Endothelial cell of umbilical vein (primary cell): Measurements from ENCODE around the gene ASB1. TPM values are rescaled to one million over a fixed set of nuclear protein-coding genes. Genes with fewer than 3 reads are reported as not detected.

Source experiments
- BruUV-seq: library from RNA; stranded (reverse); fragments of 400-500 nt; replicated peaks from 2 replicates; lab custom pipeline; 2021; lab: Mats Ljungman, UMichigan
- CTCF ChIA-PET: fragments of 300-600, 350-600 bp; sonication (Branson Sonifier 250); formaldehyde crosslinking; loops from one replicate; lab custom pipeline; 2021; ENCODE audit warnings: antibody characterized with exemption, inconsistent platforms; lab: Charles Lee
- POLR2A ChIA-PET: fragments of 300-600, 350-600 bp; sonication (Branson Sonifier 250); formaldehyde crosslinking; loops from one replicate; lab custom pipeline; 2021; ENCODE audit warnings: antibody characterized with exemption, inconsistent platforms; lab: Charles Lee
- DNase-seq: peaks from one replicate; pipeline ENCODE4 v3.0.0-alpha.2; 2011; ENCODE audit warnings: low read depth, low spot score
- FAIRE-seq: peaks from 2 replicates; lab custom pipeline; 2011; peaks lifted over from hg19 to GRCh38; lab: Jason Lieb, UNC
- H2AFZ ChIP-seq: 2 replicates; pipeline ENCODE4 v1.6.0; 2012; ENCODE audit warnings: low read depth, low read length, control low read depth, inconsistent platforms
- H3K27ac ChIP-seq: 2 replicates; pipeline ENCODE4 v1.5.1; 2011; ENCODE audit warnings: low read depth, mild to moderate bottlenecking, control low read depth, low read length, moderate library complexity; ENCODE audit not compliant: insufficient read depth
- H3K27me3 ChIP-seq, 2 experiments: 2 replicates each; pipeline versions ENCODE4 v1.6.0 to v1.6.1; 2011; ENCODE audit warnings: low read length in 2 of 2, mixed read lengths in 1 of 2; ENCODE audit not compliant: control insufficient read depth in 2 of 2, insufficient read depth in 2 of 2
- H3K36me3 ChIP-seq, 2 experiments: 2 replicates in 1 of 2; 3 replicates in 1 of 2; pipeline ENCODE4 v1.5.1; 2011; ENCODE audit warnings: low read length in 2 of 2, mild to moderate bottlenecking in 1 of 2, moderate library complexity in 1 of 2; ENCODE audit not compliant: control insufficient read depth in 2 of 2, insufficient read depth in 2 of 2; ENCODE audit errors: extremely low read depth in 1 of 2
- H3K4me1 ChIP-seq: 3 replicates; pipeline ENCODE4 v1.5.1; 2011; ENCODE audit warnings: mild to moderate bottlenecking, low read length; ENCODE audit not compliant: control insufficient read depth, insufficient read depth; ENCODE audit errors: extremely low read depth
- H3K4me2 ChIP-seq: 2 replicates; pipeline ENCODE4 v1.6.1; 2011; ENCODE audit warnings: low read length, control low read depth, mixed read lengths; ENCODE audit not compliant: insufficient read depth
- H3K4me3 ChIP-seq, 3 experiments: fragments of 200-600 bp in 1 of 3; sonication (generic), shearing (Covaris generic) in 1 of 3; replicated peaks in 1 of 3; 2 replicates each; pipeline ENCODE4 v1.5.1; 2011 to 2016; ENCODE audit warnings: control low read depth in 3 of 3, low read length in 3 of 3, mild to moderate bottlenecking in 2 of 3, inconsistent platforms in 1 of 3, low read depth in 1 of 3, moderate library complexity in 1 of 3; ENCODE audit not compliant: insufficient read depth in 1 of 3
- H3K79me2 ChIP-seq: 2 replicates; pipeline ENCODE4 v1.6.0; 2012; ENCODE audit warnings: low read length, inconsistent platforms; ENCODE audit not compliant: control insufficient read depth, insufficient read depth
- H3K9ac ChIP-seq: replicated peaks from 2 replicates; pipeline ENCODE3; 2011; ENCODE audit warnings: low read length, control low read depth; ENCODE audit not compliant: insufficient read depth; ENCODE audit errors: extremely low read depth
- H3K9me1 ChIP-seq: replicated peaks from 3 replicates; pipeline ENCODE4 v1.6.0; 2011; ENCODE audit warnings: mild to moderate bottlenecking, low read length; ENCODE audit not compliant: control insufficient read depth, insufficient read depth; ENCODE audit errors: extremely low read depth
- H3K9me3 ChIP-seq: replicated peaks from 2 replicates; pipeline ENCODE4 v1.5.1; 2012; ENCODE audit warnings: low read length, inconsistent platforms; ENCODE audit not compliant: control insufficient read depth, insufficient read depth
- H4K20me1 ChIP-seq: replicated peaks from 2 replicates; pipeline ENCODE3; 2011; ENCODE audit warnings: mild to moderate bottlenecking, low read length; ENCODE audit not compliant: control insufficient read depth, insufficient read depth; ENCODE audit errors: extremely low read depth
- EZH2 ChIP-seq: IDR thresholded peaks from 2 replicates; pipeline ENCODE4 v1.6.1; 2012; ENCODE audit warnings: borderline replicate concordance, low read depth, mild to moderate bottlenecking, moderate library complexity, low read length, inconsistent platforms; ENCODE audit not compliant: severe bottlenecking
- FOS ChIP-seq: IDR thresholded peaks from 2 replicates; pipeline ENCODE4 v1.6.1; 2011; ENCODE audit warnings: mild to moderate bottlenecking, low read length, moderate library complexity, borderline replicate concordance; ENCODE audit not compliant: insufficient read depth
- GATA2 ChIP-seq: IDR thresholded peaks from 2 replicates; pipeline ENCODE4 v1.7.0; 2011; ENCODE audit warnings: low read depth, mild to moderate bottlenecking, moderate library complexity, mixed read lengths, low read length; ENCODE audit not compliant: insufficient read length, insufficient read depth
- JUN ChIP-seq: IDR thresholded peaks from 2 replicates; pipeline ENCODE4 v1.6.1; 2011; ENCODE audit warnings: borderline replicate concordance, low read depth; ENCODE audit not compliant: insufficient read length, insufficient read depth
- MYC ChIP-seq: IDR thresholded peaks from one replicate; pipeline ENCODE4 v1.6.1; 2011; ENCODE audit warnings: mild to moderate bottlenecking, low read depth, low read length
- POLR2A ChIP-seq: IDR thresholded peaks from 2 replicates; pipeline ENCODE4 v1.6.1; 2012; ENCODE audit warnings: low read depth, mild to moderate bottlenecking, control low read depth, low read length
- POLR2AphosphoS5 ChIP-seq: IDR thresholded peaks from 2 replicates; pipeline ENCODE4 v1.6.1; 2012; ENCODE audit warnings: low read depth, mild to moderate bottlenecking, control low read depth, low read length, moderate library complexity; ENCODE audit not compliant: insufficient read depth
- dilution Hi-C: fragments of 300-500 bp; cut with MboI; formaldehyde crosslinking; loops from one replicate; pipeline ENCODE4 v1.15.0; 2019; ENCODE audit warnings: low sequenced_read_pairs; ENCODE audit not compliant: extremely low pct_ligation_motif_present
- intact Hi-C: fragments of 100-400 bp; cut with micrococcal nuclease; formaldehyde crosslinking; loops from one replicate; pipeline ENCODE4 v1.10.0; 2022
- polyA plus RNA-seq, 4 experiments: library from polyadenylated mRNA; depleted of rRNA in 3 of 4; stranded (reverse) in 3 of 4; unstranded in 1 of 4; fragments of >200 nt; gene quantifications; 2 replicates each; pipeline versions ENCODE4 v1.2.1 to v1.2.3, GENCODE V29; 2011 to 2012; ENCODE audit warnings: missing spikeins in 1 of 4
- total RNA-seq: library from RNA; stranded (reverse); gene quantifications from 2 replicates; pipeline ENCODE4 v1.2.3, GENCODE V29; 2021
- TF ChIP-seq, protein P1 (sequence below), 2 donors: IDR thresholded peaks; 1 replicate in 1 of 2; 2 replicates in 1 of 2; pipeline ENCODE4 v1.5.1; 2011; ENCODE audit warnings: low read length in 2 of 2, mild to moderate bottlenecking in 2 of 2, moderate library complexity in 2 of 2, control low read depth in 1 of 2, inconsistent platforms in 1 of 2, low read depth in 1 of 2; ENCODE audit not compliant: insufficient read depth in 1 of 2; ENCODE audit errors: extremely low read depth in 1 of 2
- TF ChIP-seq, protein P2 (sequence below): IDR thresholded peaks from 2 replicates; pipeline ENCODE4 v1.6.1; 2011; ENCODE audit not compliant: insufficient read depth, insufficient read length

ASB1 gene
- total and polyA plus RNA-seq, 2 donors (not counting 3 experiments of a cell fraction or from before 2014, with no cell fraction given), result 12.3 to 16.2 TPM

DNA sequence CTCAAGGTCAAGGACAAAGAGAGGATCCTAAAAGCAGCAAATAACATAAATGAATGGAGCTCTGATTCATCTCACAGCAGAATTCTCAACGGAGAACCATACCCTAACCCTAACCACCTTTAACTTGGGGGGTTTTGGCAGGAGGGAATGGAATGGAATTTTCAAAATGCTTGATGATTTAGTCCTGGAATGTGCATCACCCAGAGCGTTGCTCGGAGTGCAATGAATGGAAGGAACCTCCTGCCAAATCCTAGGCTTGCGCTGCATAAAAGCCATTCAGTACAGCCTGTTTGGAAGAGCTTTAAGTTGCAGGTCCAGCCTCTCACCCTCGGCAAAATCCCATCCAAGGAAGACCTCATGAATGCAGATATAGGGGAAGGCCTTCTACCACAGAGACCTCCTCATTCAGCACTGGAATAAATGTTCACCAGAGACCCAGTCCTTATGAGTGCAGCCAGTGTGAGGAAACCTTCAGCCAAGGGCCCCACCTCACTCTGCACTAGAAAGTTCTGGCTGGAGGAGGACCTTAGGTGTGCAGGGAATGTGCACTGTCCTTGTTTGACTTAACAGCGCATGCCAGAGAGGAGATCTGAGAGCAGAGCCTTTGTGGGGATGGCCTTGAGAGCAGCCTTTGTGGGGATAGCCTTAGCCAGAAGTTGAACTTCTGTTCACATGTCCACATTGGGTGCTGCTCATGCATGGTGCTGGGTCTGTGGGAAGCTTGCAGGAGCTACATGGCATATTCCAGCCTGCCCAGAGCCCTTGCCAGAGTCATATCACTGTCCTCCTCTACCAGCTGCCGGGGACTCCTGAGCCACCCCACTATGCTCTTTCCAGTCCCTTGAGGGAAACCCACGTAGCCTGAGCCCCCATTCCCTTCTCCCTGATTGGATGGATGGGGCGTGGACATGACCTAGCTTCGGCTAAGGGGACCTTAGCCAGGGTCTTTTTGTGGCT lies 30.5 kb downstream of the ASB1 start:
- CTCF ChIA-PET, result interaction anchor here (0.6 to 7.0 kb wide), 4 partner anchors 20 to 128 kb away, joined by 3 to 104 read pairs (median 4); no protein-coding TSS in a partner anchor
- no TSS peak for BruUV-seq
- FAIRE-seq, result no peak

GRCh38 chr2:238457927-238458324 lies 31.2 kb downstream of the ASB1 start:
- Histone ChIP-seq H3K36me3 (no peaks in the 10 kb centered on the region), H3K4me3 (no peak overlapping the region), H3K79me2 (no peaks in the 10 kb centered on the region), H4K20me1 (no peaks in the 10 kb centered on the region), H3K4me2 (no peak overlapping the region), H3K9me1 (no peaks in the 10 kb centered on the region), H3K27me3 (peaks cover 0 to 2% of the 10 kb centered on the region in 2 experiments), H3K9ac (no peak overlapping the region), H3K4me1 (no peaks in the 10 kb centered on the region), H2AFZ (no peak overlapping the region), H3K9me3 (no peaks in the 10 kb centered on the region), H3K27ac (no peak overlapping the region)
- FAIRE-seq, result no peak
- TF ChIP-seq MYC (no peak), EZH2 (no peak), POLR2A (no peak), FOS (no peak), POLR2AphosphoS5 (no peak), GATA2 (no peak), JUN (no peak)
- TF ChIP-seq, protein P1, sequence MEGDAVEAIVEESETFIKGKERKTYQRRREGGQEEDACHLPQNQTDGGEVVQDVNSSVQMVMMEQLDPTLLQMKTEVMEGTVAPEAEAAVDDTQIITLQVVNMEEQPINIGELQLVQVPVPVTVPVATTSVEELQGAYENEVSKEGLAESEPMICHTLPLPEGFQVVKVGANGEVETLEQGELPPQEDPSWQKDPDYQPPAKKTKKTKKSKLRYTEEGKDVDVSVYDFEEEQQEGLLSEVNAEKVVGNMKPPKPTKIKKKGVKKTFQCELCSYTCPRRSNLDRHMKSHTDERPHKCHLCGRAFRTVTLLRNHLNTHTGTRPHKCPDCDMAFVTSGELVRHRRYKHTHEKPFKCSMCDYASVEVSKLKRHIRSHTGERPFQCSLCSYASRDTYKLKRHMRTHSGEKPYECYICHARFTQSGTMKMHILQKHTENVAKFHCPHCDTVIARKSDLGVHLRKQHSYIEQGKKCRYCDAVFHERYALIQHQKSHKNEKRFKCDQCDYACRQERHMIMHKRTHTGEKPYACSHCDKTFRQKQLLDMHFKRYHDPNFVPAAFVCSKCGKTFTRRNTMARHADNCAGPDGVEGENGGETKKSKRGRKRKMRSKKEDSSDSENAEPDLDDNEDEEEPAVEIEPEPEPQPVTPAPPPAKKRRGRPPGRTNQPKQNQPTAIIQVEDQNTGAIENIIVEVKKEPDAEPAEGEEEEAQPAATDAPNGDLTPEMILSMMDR (IDR thresholded peaks at IDR 0.05; ENCODE audit: extremely low read depth in 1 of 2, insufficient read depth in 1 of 2, low read depth in 1 of 2, low read length in 2 of 2), result no peak
- TF ChIP-seq, protein P2, sequence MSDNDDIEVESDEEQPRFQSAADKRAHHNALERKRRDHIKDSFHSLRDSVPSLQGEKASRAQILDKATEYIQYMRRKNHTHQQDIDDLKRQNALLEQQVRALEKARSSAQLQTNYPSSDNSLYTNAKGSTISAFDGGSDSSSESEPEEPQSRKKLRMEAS, result no peak
- CTCF ChIA-PET, result interaction anchor here (1.1 to 7.0 kb wide), 3 partner anchors 9 to 100 kb away, joined by 3 to 104 read pairs (median 7); no protein-coding TSS in a partner anchor
- dilution Hi-C loops (loop anchor here (25.0 kb wide), 1 partner anchor 96 kb away; no protein-coding TSS in a partner anchor), intact Hi-C loops (loop anchor here (1.0 kb wide), 1 partner anchor 31 kb away; no protein-coding TSS in a partner anchor)
- POLR2A ChIA-PET, result no interaction called here
- BruUV-seq, result no TSS peak
- DNase-seq, result no peak

More for the DNA sequence above, 30.5 kb downstream of the ASB1 start:
- Histone ChIP-seq H3K4me2 (no peak overlapping the region), H2AFZ (no peak overlapping the region), H3K9me1 (no peaks in the 10 kb centered on the region), H3K9ac (no peak overlapping the region), H3K79me2 (no peaks in the 10 kb centered on the region), H3K4me3 (no peak overlapping the region), H3K27me3 (peaks cover 0 to 2% of the 10 kb centered on the region in 2 experiments), H4K20me1 (no peaks in the 10 kb centered on the region), H3K27ac (no peak overlapping the region), H3K36me3 (no peaks in the 10 kb centered on the region), H3K9me3 (no peaks in the 10 kb centered on the region), H3K4me1 (no peaks in the 10 kb centered on the region)
- no peak for DNase-seq
- intact Hi-C loops, result loop anchor here (1.0 kb wide), 1 partner anchor 30 kb away; no protein-coding TSS in a partner anchor
- POLR2A ChIA-PET, result no interaction called here
- TF ChIP-seq POLR2A (no peak), EZH2 (no peak), MYC (no peak), POLR2AphosphoS5 (no peak)
- dilution Hi-C loops, result loop anchor here (25.0 kb wide), 1 partner anchor 95 kb away; no protein-coding TSS in a partner anchor
